Loucy (cell line): ENCODE results near the gene APBA1.

ENCODE experiments used
- CTCF ChIP-seq: fragments of 200-600 bp; sonication (generic); conservative IDR thresholded peaks from 2 replicates; pipeline ENCODE4 v1.5.1; 2014; ENCODE audit warnings: mild to moderate bottlenecking, antibody characterized with exemption, low read length
- EZH2phosphoT487 ChIP-seq: fragments of 200-600 bp; IDR thresholded peaks from 2 replicates; pipeline ENCODE4 v1.6.1; 2018; ENCODE audit warnings: antibody characterized with exemption, mild to moderate bottlenecking, moderate library complexity, borderline replicate concordance

- TF ChIP-seq CTCF (no peak), EZH2phosphoT487 (no peak)
These were observed 4.9 kb downstream of the APBA1 start for GRCh38 chr9:69667306-69667705.
